ENCODE measurements around the gene KRT33A.

KRT33A gene

GRCh38 chr17:41345992-41346391 lies 4.6 kb downstream of the KRT33A start:
- no peak for DNase-seq
- Histone ChIP-seq H3K4me3 (ENCODE audit: low read depth, low read length) (no peak overlapping the region), H3K27me3 (ENCODE audit: insufficient read depth, low read depth, severe bottlenecking) (peaks cover 95% of the 10 kb centered on the region), H3K9me3 (ENCODE audit: severe bottlenecking) (peaks cover 16% of the 10 kb centered on the region), H3K27ac (no peak overlapping the region), H3K36me3 (no peaks in the 10 kb centered on the region)
- no peak for TF ChIP-seq CTCF (IDR thresholded peaks at IDR 0.05; ENCODE audit: low read depth, low read length)

DNA sequence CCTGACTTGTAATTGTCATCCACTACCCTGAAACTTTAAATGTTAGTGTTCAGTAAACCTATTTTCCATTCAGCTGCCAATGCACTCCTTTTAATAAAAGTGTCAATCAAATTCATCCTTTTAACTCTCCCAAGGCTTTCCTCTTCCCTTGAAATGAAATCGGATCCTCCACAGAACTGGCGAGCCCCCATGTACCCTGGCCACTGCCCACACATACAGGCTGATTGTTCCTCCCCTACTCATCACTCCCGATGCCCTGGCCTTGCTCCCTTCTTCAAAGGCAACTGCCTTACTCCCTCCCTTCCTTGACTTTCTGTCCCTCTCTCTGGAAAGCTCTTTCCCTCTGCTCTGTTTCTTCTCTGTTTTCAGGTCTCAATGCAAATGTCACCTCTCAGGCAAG lies 7.6 kb downstream of the KRT33A start:
- H3K36me3 ChIP-seq: no peaks in the 10 kb centered on the region
- no peak for TF ChIP-seq CTCF (IDR thresholded peaks at IDR 0.05; ENCODE audit: low read depth, low read length)
- no peak overlapping the region for H3K4me3 ChIP-seq (ENCODE audit: low read depth, low read length)
- no peak for DNase-seq
- H3K9me3 ChIP-seq (ENCODE audit: severe bottlenecking): peaks cover 16% of the 10 kb centered on the region
- peaks cover 88% of the 10 kb centered on the region for H3K27me3 ChIP-seq (ENCODE audit: insufficient read depth, low read depth, severe bottlenecking)
- H3K27ac ChIP-seq: no peak overlapping the region

GRCh38 chr17:41340934-41341861 lies 9.4 kb downstream of the KRT33A start:
- DNase-seq: no peak
- H3K27ac ChIP-seq: no peak overlapping the region

DNA sequence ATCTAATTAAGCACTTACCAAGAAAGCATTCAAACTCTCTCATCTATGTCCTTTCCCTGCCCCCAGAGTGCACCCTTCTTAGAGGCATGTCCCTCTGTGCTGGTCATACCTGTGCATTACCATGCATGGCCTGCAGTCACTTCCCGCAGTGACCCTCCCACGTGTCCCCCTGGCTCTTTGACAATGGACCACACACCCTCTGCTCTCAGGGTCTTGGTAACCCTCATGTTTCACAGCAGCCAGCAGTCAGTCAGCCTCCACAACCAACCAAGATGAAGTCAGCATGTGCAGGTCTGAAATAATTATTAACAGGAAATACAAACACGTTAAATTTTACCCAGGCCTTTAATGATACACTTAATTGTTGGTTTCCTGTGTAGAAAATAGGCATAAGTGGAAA lies 10.1 kb downstream of the KRT33A start:
- DNase-seq: no peak
- Histone ChIP-seq H3K9me3 (ENCODE audit: severe bottlenecking) (peaks cover 10% of the 10 kb centered on the region), H3K27me3 (ENCODE audit: insufficient read depth, low read depth, severe bottlenecking) (peaks cover 91% of the 10 kb centered on the region), H3K4me3 (ENCODE audit: low read depth, low read length) (no peak overlapping the region), H3K36me3 (no peaks in the 10 kb centered on the region), H3K27ac (no peak overlapping the region)
- TF ChIP-seq CTCF (IDR thresholded peaks at IDR 0.05; ENCODE audit: low read depth, low read length): no peak

More at GRCh38 chr17:41340934-41341861, 9.4 kb downstream of the KRT33A start:
- H3K9me3 ChIP-seq (ENCODE audit: severe bottlenecking): peaks cover 10% of the 10 kb centered on the region
- TF ChIP-seq CTCF (IDR thresholded peaks at IDR 0.05; ENCODE audit: low read depth, low read length): no peak
- no peaks in the 10 kb centered on the region for H3K36me3 ChIP-seq
- H3K27me3 ChIP-seq (ENCODE audit: insufficient read depth, low read depth, severe bottlenecking): peaks cover 91% of the 10 kb centered on the region
- no peak overlapping the region for H3K4me3 ChIP-seq (ENCODE audit: low read depth, low read length)

GRCh38 chr17:41339571-41340172 lies 11.0 kb downstream of the KRT33A start:
- no peak overlapping the region for H3K27ac ChIP-seq
- H3K36me3 ChIP-seq: no peaks in the 10 kb centered on the region
- peaks cover 88% of the 10 kb centered on the region for H3K27me3 ChIP-seq (ENCODE audit: insufficient read depth, low read depth, severe bottlenecking)
- no peak for TF ChIP-seq CTCF (IDR thresholded peaks at IDR 0.05; ENCODE audit: low read depth, low read length)
- DNase-seq: no peak
- H3K9me3 ChIP-seq (ENCODE audit: severe bottlenecking): peaks cover 10% of the 10 kb centered on the region
- H3K4me3 ChIP-seq (ENCODE audit: low read depth, low read length): no peak overlapping the region
